GM12892 (cell line): ENCODE results near the gene MIX23.

Experiments used
- POLR2A ChIP-seq: IDR thresholded peaks from 2 replicates; pipeline ENCODE4 v1.6.1; 2011; ENCODE audit warnings: low read depth, low read length, control low read depth
- POLR2AphosphoS5 ChIP-seq: IDR thresholded peaks from 2 replicates; pipeline ENCODE4 v1.6.1; 2011; ENCODE audit warnings: low read depth, low read length, control low read depth
- TAF1 ChIP-seq: IDR thresholded peaks from 2 replicates; pipeline ENCODE4 v1.6.1; 2011; ENCODE audit warnings: low read depth, mild to moderate bottlenecking, control low read depth, low read length, borderline replicate concordance

DNA sequence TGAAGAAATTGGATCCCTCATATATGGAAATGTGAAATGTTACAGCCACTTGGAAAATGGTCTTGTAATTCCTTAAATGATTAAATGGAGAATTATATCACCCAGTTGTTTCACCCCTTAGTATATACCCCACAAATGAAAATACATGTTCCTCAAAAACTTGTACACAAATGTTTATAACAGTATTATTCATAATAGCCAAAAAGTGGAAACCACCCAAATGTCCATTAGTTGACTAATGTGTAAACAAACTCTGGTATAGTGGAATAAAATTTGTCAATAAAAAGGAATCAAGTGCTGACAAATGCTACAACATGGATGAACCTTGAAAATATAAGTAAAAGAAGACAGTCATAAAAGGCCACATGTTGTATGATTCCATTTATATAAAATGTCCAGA, 13.5 kb upstream of the MIX23 start:
- TF ChIP-seq POLR2AphosphoS5 (no peak), TAF1 (no peak), POLR2A (no peak)
